Heart left ventricle (tissue), 16 donors: ENCODE measurements around the gene B3GALT5. TPM values are rescaled to one million over a fixed set of nuclear protein-coding genes. Genes with fewer than 3 reads are reported as not detected.

Experiments used
- ATAC-seq, 4 donors: fragments of 200-7000 bp; cut with Tn5 transposase; one replicate each; pipeline ENCODE4 v1.9.1; 2020 to 2022; ENCODE audit warnings: moderate library complexity in 4 of 4, mild to moderate bottlenecking in 3 of 4, moderate number of reproducible peaks in 1 of 4
- DNase-seq, 5 donors: peaks; one replicate each; pipeline ENCODE4 v3.0.0-alpha.2; 2020
- H3K27ac ChIP-seq, 12 donors: fragments of 200-600 bp; sonication (generic) in 4 of 12; one replicate each; pipeline versions ENCODE4 v1.5.0 to v1.8.0; 2016 to 2022; ENCODE audit warnings: mild to moderate bottlenecking in 2 of 12
- H3K27me3 ChIP-seq, 9 donors: fragments of 200-600 bp; sonication (generic) in 2 of 9; one replicate each; pipeline versions ENCODE4 v1.5.1 to v1.8.0; 2016 to 2022; ENCODE audit warnings: mild to moderate bottlenecking in 3 of 9
- H3K36me3 ChIP-seq, 9 donors: fragments of 200-600 bp; sonication (generic) in 2 of 9; one replicate each; pipeline versions ENCODE4 v1.5.0 to v1.8.0; 2018 to 2022; ENCODE audit warnings: mild to moderate bottlenecking in 2 of 9
- H3K4me1 ChIP-seq, 12 donors: fragments of 200-600 bp; sonication (generic) in 4 of 12; one replicate each; pipeline versions ENCODE4 v1.5.0 to v1.8.0; 2016 to 2022; ENCODE audit warnings: mild to moderate bottlenecking in 3 of 12
- H3K4me3 ChIP-seq, 12 donors: fragments of 200-600 bp; sonication (generic) in 4 of 12; one replicate each; pipeline versions ENCODE4 v1.5.0 to v1.8.0; 2017 to 2022; ENCODE audit warnings: mild to moderate bottlenecking in 9 of 12, moderate library complexity in 4 of 12
- H3K9me3 ChIP-seq, 12 donors: fragments of 200-600 bp; sonication (generic) in 4 of 12; one replicate each; pipeline versions ENCODE4 v1.5.0 to v1.8.0; 2016 to 2022; ENCODE audit warnings: mild to moderate bottlenecking in 1 of 12
- POLR2A ChIP-seq, 2 donors: fragments of 450-650 bp; IDR thresholded peaks; one replicate each; pipeline ENCODE4 v1.6.1; 2017; ENCODE audit warnings: antibody characterized with exemption in 2 of 2, mild to moderate bottlenecking in 2 of 2, moderate library complexity in 2 of 2
- WGBS, 4 donors: extraction: QIAGEN DNeasy Blood & Tissue Kit in 2 of 4; methylation state at CpG; one replicate each; pipeline versions ENCODE4 v1.1.5 to v1.1.7; 2013 to 2018; 5-methylcytosine and 5-hydroxymethylcytosine counted together
- intact Hi-C, 10 donors: fragments of 100-400 bp; cut with DNase I; formaldehyde crosslinking; loops; one replicate each; pipeline versions ENCODE4 v1.11.1 to v1.14.2; 2022
- polyA plus RNA-seq, 2 donors: library from polyadenylated mRNA; stranded (reverse); fragments of 200-250 nt; gene quantifications; one replicate each; pipeline ENCODE4 v1.2.3, GENCODE V29; 2013
- total RNA-seq, 9 donors: library from RNA; depleted of rRNA in 2 of 9; stranded (reverse); fragments of >200 nt in 2 of 9; fragmentation: NEBNext Ultra II Directional in 3 of 9; extraction: Animal tissue kit (Norgen Biotek cat#: 25700) in 3 of 9; gene quantifications; one replicate each; pipeline versions ENCODE4 v1.1.0 to v1.2.4, GENCODE V29; 2016 to 2023
- TF ChIP-seq, protein P1 (sequence below), 12 donors: fragments of 200-600 bp; sonication (generic) in 4 of 12; IDR thresholded peaks; one replicate each; pipeline versions ENCODE4 v1.5.0 to v1.8.0; 2018 to 2022; ENCODE audit warnings: antibody characterized with exemption in 12 of 12, mild to moderate bottlenecking in 5 of 12
- donor health status: ischemic (EF 13 %, LVEDD 7.1; RV severe dilation, severe dysfunction).
- donor health status: healthy with polysubstance abuse.
- donor health status: DM: no; HTN: yes; CAD: no.
- donor health status: DM: no; HTN: no; CAD: no.
- donor health status: ischemic (EF 25% LVEDD 6.9; RV normal size, moderate dysfunction).
- donor health status: ischemic (EF 25% LVEDD 5.7; RV mildly dilated, moderate dysfunction).
- donor health status: healthy.
- donor health status: DM: yes; HTN: yes; CAD: no.
- donor health status: ischemic (EF 35%, LVEDD 5.7; RV mildly dilated, moderate dysfunction).
- donor health status: nonischemic (EF 11% LVEDD 7.7; RV severe dilation, severe dysfunction).
- donor health status: DM: yes; HTN: yes; CAD: no.
- donor health status: PGD.
- donor health status: ischemic (EF 29% LVEDD 5.4; RV normal size, mild dysfunction).
- donor health status: nonischemic (EF 23%, LVEDD 6.1; RV moderate dilation, normal function).

Gene B3GALT5
- total and polyA plus RNA-seq, 11 donors = 0.01 to 0.71 (median 0.07) TPM; not detected in 2

DNA sequence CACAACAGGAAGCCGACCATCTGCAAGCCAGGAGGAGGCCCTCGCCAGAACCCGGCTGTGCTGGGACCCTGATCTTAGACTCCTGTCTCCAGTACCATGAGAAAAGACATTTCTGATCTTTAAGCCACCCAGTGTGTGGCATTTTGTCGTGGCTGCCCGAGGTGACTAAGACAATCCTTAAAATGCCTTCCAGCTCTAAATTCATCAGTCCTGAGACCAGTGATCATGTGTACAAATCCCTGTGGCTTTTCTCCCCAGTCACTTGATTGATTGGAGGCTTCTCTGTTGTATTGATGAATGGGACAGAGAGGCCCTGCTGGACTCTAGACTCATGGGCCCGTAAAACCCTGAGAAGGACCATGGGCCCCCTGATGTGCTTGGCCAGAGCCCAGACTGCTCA is 36.1 kb downstream of the B3GALT5 start:
- no peak for TF ChIP-seq POLR2A (IDR thresholded peaks at IDR 0.05)
- TF ChIP-seq, protein P1, sequence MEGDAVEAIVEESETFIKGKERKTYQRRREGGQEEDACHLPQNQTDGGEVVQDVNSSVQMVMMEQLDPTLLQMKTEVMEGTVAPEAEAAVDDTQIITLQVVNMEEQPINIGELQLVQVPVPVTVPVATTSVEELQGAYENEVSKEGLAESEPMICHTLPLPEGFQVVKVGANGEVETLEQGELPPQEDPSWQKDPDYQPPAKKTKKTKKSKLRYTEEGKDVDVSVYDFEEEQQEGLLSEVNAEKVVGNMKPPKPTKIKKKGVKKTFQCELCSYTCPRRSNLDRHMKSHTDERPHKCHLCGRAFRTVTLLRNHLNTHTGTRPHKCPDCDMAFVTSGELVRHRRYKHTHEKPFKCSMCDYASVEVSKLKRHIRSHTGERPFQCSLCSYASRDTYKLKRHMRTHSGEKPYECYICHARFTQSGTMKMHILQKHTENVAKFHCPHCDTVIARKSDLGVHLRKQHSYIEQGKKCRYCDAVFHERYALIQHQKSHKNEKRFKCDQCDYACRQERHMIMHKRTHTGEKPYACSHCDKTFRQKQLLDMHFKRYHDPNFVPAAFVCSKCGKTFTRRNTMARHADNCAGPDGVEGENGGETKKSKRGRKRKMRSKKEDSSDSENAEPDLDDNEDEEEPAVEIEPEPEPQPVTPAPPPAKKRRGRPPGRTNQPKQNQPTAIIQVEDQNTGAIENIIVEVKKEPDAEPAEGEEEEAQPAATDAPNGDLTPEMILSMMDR (IDR thresholded peaks at IDR 0.05) = no peak
- peaks cover 0 to 5% (median 0%) of the 10 kb centered on the region in 9 donors for H3K27me3 ChIP-seq
- H3K4me1 ChIP-seq = no peaks in the 10 kb centered on the region
- ATAC-seq = no peak
- DNase-seq = no peak
- H3K4me3 ChIP-seq = no peak overlapping the region
- H3K9me3 ChIP-seq = peaks cover 0 to 17% (median 0%) of the 10 kb centered on the region in 12 donors
- H3K36me3 ChIP-seq = no peaks in the 10 kb centered on the region
- 87 to 91% (median 89%) methylated on average over 6 of the region's 6 CpGs for WGBS, 4 donors
- intact Hi-C loops = no loop called here
- H3K27ac ChIP-seq = no peak overlapping the region

DNA sequence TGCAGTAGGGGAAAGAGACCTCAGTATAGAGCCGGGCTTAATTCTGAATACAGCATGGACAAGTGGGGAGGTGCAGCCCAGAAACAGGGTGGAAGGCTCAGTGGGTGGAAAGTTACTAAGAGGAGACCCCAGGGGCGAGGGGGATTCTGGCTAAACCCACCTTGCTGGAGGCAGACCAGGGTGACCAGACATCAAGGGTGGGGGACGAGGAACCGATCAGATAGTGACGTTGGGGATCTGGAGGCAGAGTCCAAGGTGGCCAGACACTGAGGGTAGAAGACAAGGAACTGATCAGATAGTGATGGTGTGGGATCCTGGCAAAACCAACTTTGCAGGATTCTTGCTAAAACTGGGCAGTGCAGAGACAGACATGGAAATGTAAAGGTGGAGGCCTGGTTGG is 36.8 kb downstream of the B3GALT5 start:
- ATAC-seq (no peak), DNase-seq (no peak)
- Histone ChIP-seq H3K36me3 (no peaks in the 10 kb centered on the region), H3K4me1 (no peaks in the 10 kb centered on the region), H3K27me3 (peaks cover 0 to 3% (median 0%) of the 10 kb centered on the region in 9 donors), H3K4me3 (no peak overlapping the region), H3K9me3 (peaks cover 0 to 20% (median 0%) of the 10 kb centered on the region in 12 donors), H3K27ac (no peak overlapping the region)
- intact Hi-C loops = no loop called here
- WGBS, 4 donors = 90 to 94% (median 93%) methylated on average over 5 of the region's 5 CpGs
- TF ChIP-seq, protein P1 (IDR thresholded peaks at IDR 0.05) = no peak
- TF ChIP-seq POLR2A (IDR thresholded peaks at IDR 0.05) = no peak

DNA sequence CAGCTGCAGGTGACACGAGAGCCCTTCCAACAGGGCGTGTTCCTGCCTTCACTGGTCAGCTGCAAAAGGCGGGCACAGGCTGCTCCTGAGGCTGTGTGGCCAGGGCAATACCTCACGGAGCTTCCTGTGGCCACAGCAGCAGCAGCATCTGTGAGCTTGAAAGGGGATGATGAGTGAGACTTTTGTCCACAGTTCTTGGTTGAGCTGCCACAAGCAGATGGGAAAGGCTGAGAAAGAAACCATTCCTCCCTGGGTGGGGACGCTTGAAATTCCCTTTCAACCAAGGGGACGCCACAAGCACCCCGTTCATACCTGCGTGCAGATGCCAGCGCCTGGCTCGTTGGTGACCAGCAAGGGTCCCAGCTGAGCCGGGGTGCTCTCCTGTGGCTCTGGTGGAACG is 37.6 kb downstream of the B3GALT5 start:
- TF ChIP-seq, protein P1 (IDR thresholded peaks at IDR 0.05) = no peak
- no peak for TF ChIP-seq POLR2A (IDR thresholded peaks at IDR 0.05)
- Histone ChIP-seq H3K27me3 (peaks cover 0 to 2% (median 0%) of the 10 kb centered on the region in 9 donors), H3K4me1 (no peaks in the 10 kb centered on the region), H3K27ac (no peak overlapping the region), H3K4me3 (no peak overlapping the region), H3K36me3 (no peaks in the 10 kb centered on the region), H3K9me3 (peaks cover 0 to 20% (median 0%) of the 10 kb centered on the region in 12 donors)
- ATAC-seq (no peak), DNase-seq (no peak)
- WGBS, 4 donors = 89 to 98% (median 92%) methylated on average over 11 to 12 of the region's 12 CpGs
- intact Hi-C loops = no loop called here

DNA sequence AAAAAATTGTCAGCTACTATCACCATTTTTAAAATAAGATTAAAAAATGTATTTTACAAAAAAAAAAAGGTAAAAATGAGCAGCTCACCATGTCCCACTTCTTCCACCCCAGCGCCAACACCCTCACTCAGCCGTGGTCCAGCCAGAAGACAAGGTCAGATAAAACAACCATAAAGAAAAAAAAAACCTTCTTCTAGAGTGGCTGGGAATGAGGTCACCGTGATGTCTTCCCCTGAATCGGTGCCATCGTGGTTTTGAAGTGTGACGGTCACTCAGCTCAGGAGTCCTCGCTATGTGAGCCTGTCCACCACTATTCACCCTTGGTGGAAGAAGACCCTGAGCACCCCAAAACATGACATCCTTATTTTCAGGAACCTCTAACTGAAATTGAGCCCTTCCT is 38.1 kb downstream of the B3GALT5 start:
- Histone ChIP-seq H3K4me3 (no peak overlapping the region), H3K27me3 (no peaks in the 10 kb centered on the region), H3K9me3 (peaks cover 0 to 20% (median 0%) of the 10 kb centered on the region in 12 donors), H3K4me1 (no peaks in the 10 kb centered on the region), H3K27ac (no peak overlapping the region), H3K36me3 (no peaks in the 10 kb centered on the region)
- ATAC-seq (no peak), DNase-seq (no peak)
- WGBS, 4 donors = 84 to 91% (median 88%) methylated on average over 7 of the region's 7 CpGs
- intact Hi-C loops = no loop called here
- TF ChIP-seq, protein P1 (IDR thresholded peaks at IDR 0.05) = no peak
